MM.1S (cell line): ENCODE data around the gene SLC6A8.

Source experiments
- CTCF ChIP-seq: fragments of 300-600 bp; sonication (generic); IDR thresholded peaks from 2 replicates; pipeline ENCODE4 v1.5.1; 2016; ENCODE audit warnings: antibody characterized with exemption, low read length, mixed read lengths
- EZH2 ChIP-seq: fragments of 300-600 bp; sonication (generic); optimal IDR thresholded peaks from 2 replicates; pipeline ENCODE3; 2017; ENCODE audit warnings: low read depth, mild to moderate bottlenecking, antibody characterized with exemption, low read length, mixed read lengths

GRCh38 chrX:153692611-153693156, 5.0 kb downstream of the SLC6A8 start:
- TF ChIP-seq CTCF (no peak), EZH2 (no peak)
